Stomach (tissue), 4 donors: ENCODE measurements around the gene PPCS.

Experiments
- CTCF ChIP-seq, 7 experiments: fragments of 450-650 bp in 4 of 7; fragments of 200-600 bp in 3 of 7; sonication (generic) in 3 of 7; IDR thresholded peaks; one replicate each; pipeline ENCODE4 v1.5.1; 2016 to 2019; ENCODE audit warnings: antibody characterized with exemption in 7 of 7, control low read depth in 2 of 7, mild to moderate bottlenecking in 1 of 7
- EP300 ChIP-seq: sonication (generic); formaldehyde crosslinking; IDR thresholded peaks from one replicate; pipeline ENCODE4 v1.6.1; 2017; ENCODE audit warnings: antibody characterized with exemption
- POLR2AphosphoS5 ChIP-seq, 3 donors: sonication (generic); formaldehyde crosslinking; IDR thresholded peaks; one replicate each; pipeline ENCODE4 v1.6.1; 2016; ENCODE audit warnings: antibody characterized with exemption in 3 of 3

- no peak for TF ChIP-seq CTCF (IDR thresholded peaks at IDR 0.05)
- no peak for TF ChIP-seq EP300
- no peak for TF ChIP-seq POLR2AphosphoS5 (IDR thresholded peaks at IDR 0.05)
Measured at GRCh38 chr1:42439940-42440339, 16.4 kb upstream of the PPCS start.
